ENCODE data around the gene KIF21A.

GRCh38 chr12:39277416-39277815 is 165.5 kb downstream of the KIF21A start:
- TF ChIP-seq CTCF (conservative IDR thresholded peaks at IDR 0.05; ENCODE audit: low read depth, low read length) (no peak), EZH2 (IDR thresholded peaks at IDR 0.05; ENCODE audit: borderline replicate concordance, low read depth, low read length, poor library complexity, severe bottlenecking) (no peak)
